Tibial nerve (tissue), 3 donors: ENCODE results near the gene TANC1.

Experiments used
- POLR2A ChIP-seq, 2 donors: fragments of 450-650 bp; IDR thresholded peaks; one replicate each; pipeline ENCODE4 v1.6.1; 2017; ENCODE audit warnings: antibody characterized with exemption in 2 of 2, mild to moderate bottlenecking in 2 of 2, moderate library complexity in 2 of 2
- TF ChIP-seq, protein P1 (sequence below), 5 experiments: fragments of 200-600 bp in 3 of 5; fragments of 450-650 bp in 2 of 5; sonication (generic) in 3 of 5; IDR thresholded peaks; one replicate each; pipeline ENCODE4 v1.5.1; 2016 to 2019; ENCODE audit warnings: antibody characterized with exemption in 5 of 5, mild to moderate bottlenecking in 3 of 5, moderate library complexity in 2 of 5

DNA sequence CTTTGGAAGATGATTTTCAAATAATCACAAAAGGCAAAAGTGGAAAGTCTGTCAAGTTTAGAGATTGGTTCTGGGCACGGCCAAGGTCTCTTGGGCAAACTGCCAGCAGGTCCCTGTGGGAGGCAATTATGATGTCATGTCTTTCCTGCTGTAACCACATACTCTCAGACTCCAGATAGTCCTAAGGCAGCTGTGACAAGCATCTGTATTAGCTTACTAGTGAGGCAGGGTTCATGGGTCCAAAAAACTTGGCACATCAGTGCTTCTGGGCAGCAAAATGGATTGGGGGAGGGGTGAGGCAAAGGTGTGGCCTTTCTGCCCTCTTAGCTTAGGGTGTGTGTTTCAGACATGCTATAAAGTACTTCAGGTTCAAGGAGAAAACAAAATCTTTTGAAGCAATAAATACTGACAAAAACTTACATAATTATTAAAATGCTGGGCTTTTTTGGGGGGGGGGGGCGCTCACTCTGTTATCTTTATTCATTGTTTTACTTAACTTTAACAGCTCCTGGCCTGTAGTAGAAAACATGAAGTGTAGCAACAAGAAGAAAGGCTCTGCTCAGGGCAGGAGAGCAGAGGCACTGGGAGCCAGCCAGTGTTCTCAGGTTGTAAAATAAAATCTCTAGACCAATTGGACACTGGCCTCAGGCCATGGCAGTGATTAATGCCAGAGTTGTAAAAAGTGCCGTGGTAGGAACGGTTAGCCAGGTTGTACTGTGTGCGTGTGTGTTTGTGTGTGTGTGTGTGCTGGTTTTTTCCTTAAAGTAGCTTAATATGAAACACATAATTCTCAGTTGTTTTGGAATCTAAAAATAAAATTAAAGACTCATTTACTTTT is 14.3 kb upstream of the TANC1 start:
- no peak for TF ChIP-seq POLR2A (IDR thresholded peaks at IDR 0.05)
- TF ChIP-seq, protein P1, sequence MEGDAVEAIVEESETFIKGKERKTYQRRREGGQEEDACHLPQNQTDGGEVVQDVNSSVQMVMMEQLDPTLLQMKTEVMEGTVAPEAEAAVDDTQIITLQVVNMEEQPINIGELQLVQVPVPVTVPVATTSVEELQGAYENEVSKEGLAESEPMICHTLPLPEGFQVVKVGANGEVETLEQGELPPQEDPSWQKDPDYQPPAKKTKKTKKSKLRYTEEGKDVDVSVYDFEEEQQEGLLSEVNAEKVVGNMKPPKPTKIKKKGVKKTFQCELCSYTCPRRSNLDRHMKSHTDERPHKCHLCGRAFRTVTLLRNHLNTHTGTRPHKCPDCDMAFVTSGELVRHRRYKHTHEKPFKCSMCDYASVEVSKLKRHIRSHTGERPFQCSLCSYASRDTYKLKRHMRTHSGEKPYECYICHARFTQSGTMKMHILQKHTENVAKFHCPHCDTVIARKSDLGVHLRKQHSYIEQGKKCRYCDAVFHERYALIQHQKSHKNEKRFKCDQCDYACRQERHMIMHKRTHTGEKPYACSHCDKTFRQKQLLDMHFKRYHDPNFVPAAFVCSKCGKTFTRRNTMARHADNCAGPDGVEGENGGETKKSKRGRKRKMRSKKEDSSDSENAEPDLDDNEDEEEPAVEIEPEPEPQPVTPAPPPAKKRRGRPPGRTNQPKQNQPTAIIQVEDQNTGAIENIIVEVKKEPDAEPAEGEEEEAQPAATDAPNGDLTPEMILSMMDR (IDR thresholded peaks at IDR 0.05) = no peak
